Measurements from ENCODE around the gene MYL7.

Gene MYL7

DNA sequence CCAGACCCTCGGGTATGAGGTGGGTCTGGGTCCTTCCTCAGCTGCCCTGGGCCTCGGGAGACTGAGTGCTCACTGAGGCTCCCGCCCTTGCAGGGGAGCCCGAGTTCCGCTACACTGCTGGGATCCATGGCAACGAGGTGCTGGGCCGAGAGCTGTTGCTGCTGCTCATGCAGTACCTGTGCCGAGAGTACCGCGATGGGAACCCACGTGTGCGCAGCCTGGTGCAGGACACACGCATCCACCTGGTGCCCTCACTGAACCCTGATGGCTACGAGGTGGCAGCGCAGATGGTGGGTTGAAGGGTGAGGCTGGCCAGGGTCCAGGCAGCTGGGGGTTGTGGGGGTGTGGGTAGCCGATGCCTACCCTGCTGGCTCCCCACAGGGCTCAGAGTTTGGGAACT is 29.4 kb downstream of the MYL7 start:
- TF ChIP-seq, protein P1, sequence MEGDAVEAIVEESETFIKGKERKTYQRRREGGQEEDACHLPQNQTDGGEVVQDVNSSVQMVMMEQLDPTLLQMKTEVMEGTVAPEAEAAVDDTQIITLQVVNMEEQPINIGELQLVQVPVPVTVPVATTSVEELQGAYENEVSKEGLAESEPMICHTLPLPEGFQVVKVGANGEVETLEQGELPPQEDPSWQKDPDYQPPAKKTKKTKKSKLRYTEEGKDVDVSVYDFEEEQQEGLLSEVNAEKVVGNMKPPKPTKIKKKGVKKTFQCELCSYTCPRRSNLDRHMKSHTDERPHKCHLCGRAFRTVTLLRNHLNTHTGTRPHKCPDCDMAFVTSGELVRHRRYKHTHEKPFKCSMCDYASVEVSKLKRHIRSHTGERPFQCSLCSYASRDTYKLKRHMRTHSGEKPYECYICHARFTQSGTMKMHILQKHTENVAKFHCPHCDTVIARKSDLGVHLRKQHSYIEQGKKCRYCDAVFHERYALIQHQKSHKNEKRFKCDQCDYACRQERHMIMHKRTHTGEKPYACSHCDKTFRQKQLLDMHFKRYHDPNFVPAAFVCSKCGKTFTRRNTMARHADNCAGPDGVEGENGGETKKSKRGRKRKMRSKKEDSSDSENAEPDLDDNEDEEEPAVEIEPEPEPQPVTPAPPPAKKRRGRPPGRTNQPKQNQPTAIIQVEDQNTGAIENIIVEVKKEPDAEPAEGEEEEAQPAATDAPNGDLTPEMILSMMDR (IDR thresholded peaks at IDR 0.05; ENCODE audit: low read depth, low read length), result no peak
- no peak for DNase-seq (ENCODE audit: extremely low read depth, low read depth)

DNA sequence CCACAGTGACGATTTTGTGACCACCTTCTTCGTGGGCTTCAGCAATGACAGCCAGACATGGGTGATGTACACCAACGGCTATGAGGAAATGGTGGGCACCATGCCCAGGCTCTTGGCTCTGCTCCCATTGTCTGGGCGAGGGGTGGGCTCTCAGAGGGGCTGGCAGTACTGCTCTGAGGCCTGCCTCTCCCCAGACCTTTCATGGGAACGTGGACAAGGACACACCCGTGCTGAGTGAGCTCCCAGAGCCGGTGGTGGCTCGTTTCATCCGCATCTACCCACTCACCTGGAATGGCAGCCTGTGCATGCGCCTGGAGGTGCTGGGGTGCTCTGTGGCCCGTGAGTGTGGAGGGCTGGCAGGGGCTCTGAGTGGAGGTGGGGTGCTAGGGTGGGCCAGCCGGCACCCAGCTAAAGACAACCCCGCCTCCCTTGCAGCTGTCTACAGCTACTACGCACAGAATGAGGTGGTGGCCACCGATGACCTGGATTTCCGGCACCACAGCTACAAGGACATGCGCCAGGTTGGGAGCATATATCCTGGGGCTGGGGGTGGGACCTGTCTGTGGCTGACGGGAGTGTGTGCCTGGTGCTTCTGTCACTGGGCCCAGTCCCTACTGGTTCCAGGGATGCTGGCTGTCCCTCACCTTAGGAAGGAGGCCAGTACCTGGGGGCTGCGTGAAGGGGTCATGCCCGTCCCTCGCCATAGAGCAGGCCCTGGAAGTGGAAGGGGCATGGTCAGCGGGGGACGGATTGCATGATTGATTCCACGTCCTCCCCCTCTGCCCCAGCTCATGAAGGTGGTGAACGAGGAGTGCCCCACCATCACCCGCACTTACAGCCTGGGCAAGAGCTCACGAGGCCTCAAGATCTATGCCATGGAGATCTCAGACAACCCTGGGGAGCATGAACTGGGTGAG is 30.2 kb downstream of the MYL7 start:
- TF ChIP-seq, protein P1 (IDR thresholded peaks at IDR 0.05; ENCODE audit: low read depth, low read length), result no peak
- no peak for DNase-seq (ENCODE audit: extremely low read depth, low read depth)

DNA sequence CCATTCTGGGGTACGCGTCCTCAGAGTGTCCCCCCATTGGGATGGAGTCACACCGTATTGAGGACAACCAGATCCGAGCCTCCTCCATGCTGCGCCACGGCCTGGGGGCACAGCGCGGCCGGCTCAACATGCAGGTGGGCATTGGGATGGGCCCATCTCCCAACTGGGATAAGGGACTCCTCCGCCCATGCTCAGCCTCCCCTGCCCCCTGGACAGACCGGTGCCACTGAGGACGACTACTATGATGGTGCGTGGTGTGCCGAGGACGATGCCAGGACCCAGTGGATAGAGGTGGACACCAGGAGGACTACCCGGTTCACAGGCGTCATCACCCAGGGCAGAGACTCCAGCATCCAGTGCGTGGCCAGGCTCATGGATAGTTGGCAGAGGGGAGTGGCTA is 31.1 kb downstream of the MYL7 start:
- DNase-seq (ENCODE audit: extremely low read depth, low read depth), result no peak
- TF ChIP-seq, protein P1 (IDR thresholded peaks at IDR 0.05; ENCODE audit: low read depth, low read length), result no peak

DNA sequence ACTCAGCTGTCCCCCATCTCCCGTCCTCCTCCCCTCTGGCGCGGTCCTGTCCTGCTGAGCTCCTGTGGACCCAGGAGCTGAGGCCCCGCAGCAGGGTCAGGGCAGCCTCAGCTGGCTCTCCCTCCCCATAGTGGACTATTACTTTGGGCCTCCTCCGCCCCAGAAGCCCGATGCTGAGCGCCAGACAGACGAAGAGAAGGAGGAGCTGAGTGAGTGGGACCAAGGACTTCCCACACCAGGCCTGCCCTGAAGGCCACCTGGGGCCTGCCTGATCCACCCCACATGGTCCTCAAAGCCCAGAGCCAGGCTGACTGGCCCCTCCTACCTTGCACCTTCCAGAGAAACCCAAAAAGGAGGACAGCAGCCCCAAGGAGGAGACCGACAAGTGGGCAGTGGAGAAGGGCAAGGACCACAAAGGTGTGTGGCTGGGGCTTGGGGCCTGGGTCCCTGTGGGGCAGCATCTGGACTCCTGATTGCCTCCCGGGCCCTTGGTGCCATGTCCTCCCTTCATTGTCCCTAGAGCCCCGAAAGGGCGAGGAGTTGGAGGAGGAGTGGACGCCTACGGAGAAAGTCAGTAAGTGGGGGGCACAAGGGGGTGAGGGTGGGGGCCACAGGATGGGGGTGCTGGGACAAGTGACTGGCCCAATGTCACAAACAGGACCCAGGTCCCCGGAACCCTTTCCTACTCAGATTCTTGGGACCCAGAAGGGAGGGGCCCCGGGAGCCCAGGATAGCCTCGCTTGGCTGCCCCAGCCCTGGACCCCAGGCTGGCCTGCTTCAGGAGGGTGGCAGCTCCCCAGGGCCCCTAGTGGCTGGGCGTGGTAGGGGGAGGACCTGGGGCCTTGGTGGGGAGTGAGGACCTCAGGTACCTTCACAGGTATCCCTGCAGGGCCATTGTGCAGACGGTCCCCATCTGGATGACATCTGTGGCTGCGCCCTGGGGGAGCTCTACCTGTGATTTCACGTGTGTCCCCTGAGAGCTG is 32.1 kb downstream of the MYL7 start:
- TF ChIP-seq, protein P1 (IDR thresholded peaks at IDR 0.05; ENCODE audit: low read depth, low read length), result no peak
- no peak for DNase-seq (ENCODE audit: extremely low read depth, low read depth)

DNA sequence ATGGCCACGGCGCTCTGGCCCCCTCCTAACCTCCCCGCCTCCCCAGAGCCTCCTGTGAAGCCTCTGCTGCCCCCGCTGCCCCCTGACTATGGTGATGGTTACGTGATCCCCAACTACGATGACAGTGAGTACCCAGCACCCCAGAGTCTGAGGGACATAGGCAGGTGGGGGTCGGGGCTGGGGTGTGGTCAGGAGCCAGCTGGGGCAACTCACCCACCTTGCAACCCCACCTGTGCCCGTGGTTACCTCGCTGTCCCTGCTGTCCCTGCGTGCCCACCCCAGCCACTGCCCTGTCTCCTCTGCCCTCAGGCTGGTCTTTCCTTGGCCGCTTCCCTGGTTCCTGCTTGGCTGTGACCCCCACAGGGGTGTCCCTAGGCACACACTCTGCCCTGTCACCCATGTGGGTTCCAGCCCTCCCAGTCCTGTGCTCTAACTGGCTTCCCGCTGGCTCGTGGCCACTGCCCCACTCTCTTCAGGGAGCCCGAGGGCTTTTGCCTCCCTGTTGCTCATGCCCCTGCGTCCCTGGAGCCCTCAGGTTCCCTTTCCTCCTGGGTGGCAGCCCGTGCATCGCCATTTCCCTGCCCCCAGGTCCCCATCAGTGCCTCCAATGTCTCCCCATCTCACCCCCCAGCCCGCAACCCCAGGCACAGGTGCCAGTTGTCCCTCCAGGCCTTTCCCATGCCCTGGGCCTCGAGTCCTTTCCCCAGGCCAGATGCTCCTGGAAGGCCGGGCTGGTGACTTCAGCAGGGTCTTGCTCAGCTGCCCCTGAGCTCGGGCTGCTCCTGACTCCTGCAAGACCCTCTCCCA is 33.0 kb downstream of the MYL7 start:
- DNase-seq (ENCODE audit: extremely low read depth, low read depth), result no peak
- TF ChIP-seq, protein P1 (IDR thresholded peaks at IDR 0.05; ENCODE audit: low read depth, low read length), result no peak

DNA sequence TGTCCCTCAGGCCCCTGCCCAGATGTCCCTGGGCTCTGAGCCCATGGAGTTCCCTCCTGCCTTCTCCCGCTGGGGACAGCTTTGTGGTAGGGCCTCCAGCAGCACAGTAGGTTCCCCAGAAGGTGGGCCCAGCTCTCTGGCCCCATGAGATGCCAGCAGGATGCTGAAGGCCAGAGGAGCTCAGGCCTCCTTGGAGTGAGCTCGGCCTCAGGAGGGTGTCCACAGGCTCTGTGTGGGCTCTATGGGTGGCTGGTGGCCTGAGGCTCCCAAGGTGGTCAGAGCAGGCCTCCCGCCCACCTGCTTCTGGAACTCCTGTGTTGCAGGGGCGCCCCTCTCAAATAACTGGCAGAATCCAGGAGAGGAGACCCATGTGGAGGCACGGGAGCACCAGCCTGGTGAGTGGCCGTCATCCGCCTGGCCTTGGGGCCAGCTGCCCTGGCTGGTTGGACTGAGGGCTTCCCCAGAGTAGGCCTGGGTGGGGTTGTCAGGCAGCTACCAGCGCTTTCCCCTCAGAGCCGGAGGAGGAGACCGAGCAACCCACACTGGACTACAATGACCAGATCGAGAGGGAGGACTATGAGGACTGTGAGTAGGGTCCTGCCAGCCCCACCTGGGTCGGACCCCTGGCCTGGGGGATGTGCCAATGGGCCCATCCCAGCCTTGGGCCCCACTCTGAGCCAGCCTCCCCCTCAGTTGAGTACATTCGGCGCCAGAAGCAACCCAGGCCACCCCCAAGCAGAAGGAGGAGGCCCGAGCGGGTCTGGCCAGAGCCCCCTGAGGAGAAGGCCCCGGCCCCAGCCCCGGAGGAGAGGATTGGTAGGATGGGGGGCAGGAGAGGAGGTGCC is 33.8 kb downstream of the MYL7 start:
- DNase-seq (ENCODE audit: extremely low read depth, low read depth), result no peak
- TF ChIP-seq, protein P1 (IDR thresholded peaks at IDR 0.05; ENCODE audit: low read depth, low read length), result no peak

Data from AG09319 (cell line).